ENCODE measurements around the gene STX8. TPM values are rescaled to one million over a fixed set of nuclear protein-coding genes. Genes with fewer than 3 reads are reported as not detected.

Gene STX8
- total RNA-seq, 1 donor from 2014 or later, result 58.4 TPM

DNA sequence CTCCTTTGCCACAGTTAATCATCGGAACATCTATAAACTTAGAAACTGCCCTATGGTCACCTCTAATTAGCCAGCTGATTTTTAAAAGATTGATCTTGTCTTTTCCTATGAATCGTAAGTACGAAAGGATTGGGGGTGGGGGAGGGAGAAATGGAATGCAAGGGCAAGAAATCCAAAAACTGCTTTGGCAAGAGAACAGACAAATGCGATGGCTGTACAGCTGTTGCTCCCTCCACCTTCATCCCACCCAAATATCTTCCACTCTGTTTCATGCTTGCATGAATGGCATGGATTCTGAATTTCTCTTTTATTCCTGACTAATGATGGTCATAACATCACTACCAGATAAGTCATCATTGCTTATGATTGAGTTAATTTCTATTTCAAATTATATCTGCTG lies 165.7 kb downstream of the STX8 start:
- Histone ChIP-seq H3K36me3 (ENCODE audit: control insufficient read depth, insufficient read depth, low read length) (no peaks in the 10 kb centered on the region), H3K4me3 (ENCODE audit: low read depth, low read length) (no peak overlapping the region), H3K27me3 (ENCODE audit: control insufficient read depth, insufficient read depth, low read length) (no peaks in the 10 kb centered on the region)
- DNase-seq (ENCODE audit: low read depth) (no peak), FAIRE-seq (no peak)
- TF ChIP-seq CTCF (IDR thresholded peaks at IDR 0.05; ENCODE audit: insufficient read depth, low read length, severe bottlenecking), result no peak

DNA sequence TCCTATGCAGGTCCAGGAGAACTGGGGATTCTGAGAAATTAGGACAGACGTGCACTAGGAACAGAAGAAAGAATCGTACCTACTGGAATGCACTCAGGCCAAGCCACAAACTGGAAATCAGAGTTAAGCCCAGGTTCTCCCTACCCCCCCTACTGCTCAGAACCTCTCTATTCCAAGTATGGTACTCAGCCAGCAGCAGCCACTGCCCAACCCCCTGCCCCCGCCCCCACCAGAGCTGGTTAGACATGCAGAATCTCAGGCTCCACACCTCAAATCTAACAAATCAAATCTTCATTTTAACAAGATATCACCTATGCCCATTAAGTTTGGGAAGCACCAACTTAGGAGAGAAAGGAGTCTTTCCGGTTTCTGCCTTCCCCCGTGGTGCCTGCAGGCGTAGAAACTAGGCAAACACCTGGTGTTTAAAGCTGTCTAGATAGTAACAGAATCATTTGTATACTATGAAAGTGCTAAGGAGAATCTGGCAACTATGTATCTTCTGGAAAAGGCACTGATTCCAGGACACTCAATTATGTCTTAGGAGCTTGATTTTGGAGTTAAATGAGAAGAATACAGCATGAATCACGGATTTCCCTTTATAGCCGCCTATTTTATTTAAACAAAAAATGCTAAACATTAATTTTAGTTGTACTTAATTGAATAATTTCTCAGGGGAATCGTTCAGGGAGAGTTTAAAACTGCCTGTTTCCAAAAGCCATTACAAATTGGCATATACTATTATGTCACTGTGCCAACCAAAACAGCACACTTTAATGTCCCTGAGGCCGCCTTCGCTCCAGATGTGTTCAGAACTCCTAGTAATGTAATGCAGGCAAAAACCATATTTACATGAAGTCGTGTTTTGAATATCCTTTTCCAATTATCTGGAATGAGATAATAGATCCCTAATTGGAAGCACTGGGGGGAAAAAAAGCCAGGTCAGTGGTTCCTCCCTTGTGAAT lies 166.5 kb downstream of the STX8 start:
- no peaks in the 10 kb centered on the region for H3K36me3 ChIP-seq (ENCODE audit: control insufficient read depth, insufficient read depth, low read length)
- no peak for TF ChIP-seq CTCF (IDR thresholded peaks at IDR 0.05; ENCODE audit: insufficient read depth, low read length, severe bottlenecking)
- H3K4me3 ChIP-seq (ENCODE audit: low read depth, low read length), result no peak overlapping the region
- H3K27me3 ChIP-seq (ENCODE audit: control insufficient read depth, insufficient read depth, low read length), result no peaks in the 10 kb centered on the region
- DNase-seq (ENCODE audit: low read depth) (peak; percentile 43), FAIRE-seq (no peak)

DNA sequence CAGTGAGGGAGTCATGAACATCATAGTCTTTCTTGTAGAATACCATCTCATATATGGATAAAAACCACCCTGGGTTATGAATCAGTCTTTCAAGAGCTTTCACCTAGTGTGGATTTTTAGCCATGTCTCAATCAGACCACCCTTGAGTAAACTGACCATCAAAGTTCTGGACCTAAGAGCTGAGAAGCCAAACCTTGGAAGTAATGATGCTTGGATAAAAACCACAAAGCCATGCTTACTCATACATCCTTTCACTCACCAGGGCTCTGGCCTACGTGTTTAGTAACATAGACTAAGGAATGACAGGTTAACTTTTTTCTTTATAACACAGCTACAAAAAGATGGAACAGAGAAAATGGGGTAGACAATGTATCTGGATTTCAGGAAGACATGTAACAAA lies 167.2 kb downstream of the STX8 start:
- Histone ChIP-seq H3K27me3 (ENCODE audit: control insufficient read depth, insufficient read depth, low read length) (no peaks in the 10 kb centered on the region), H3K4me3 (ENCODE audit: low read depth, low read length) (no peak overlapping the region), H3K36me3 (ENCODE audit: control insufficient read depth, insufficient read depth, low read length) (no peaks in the 10 kb centered on the region)
- FAIRE-seq (no peak), DNase-seq (ENCODE audit: low read depth) (peak; percentile 61)
- no peak for TF ChIP-seq CTCF (IDR thresholded peaks at IDR 0.05; ENCODE audit: insufficient read depth, low read length, severe bottlenecking)

DNA sequence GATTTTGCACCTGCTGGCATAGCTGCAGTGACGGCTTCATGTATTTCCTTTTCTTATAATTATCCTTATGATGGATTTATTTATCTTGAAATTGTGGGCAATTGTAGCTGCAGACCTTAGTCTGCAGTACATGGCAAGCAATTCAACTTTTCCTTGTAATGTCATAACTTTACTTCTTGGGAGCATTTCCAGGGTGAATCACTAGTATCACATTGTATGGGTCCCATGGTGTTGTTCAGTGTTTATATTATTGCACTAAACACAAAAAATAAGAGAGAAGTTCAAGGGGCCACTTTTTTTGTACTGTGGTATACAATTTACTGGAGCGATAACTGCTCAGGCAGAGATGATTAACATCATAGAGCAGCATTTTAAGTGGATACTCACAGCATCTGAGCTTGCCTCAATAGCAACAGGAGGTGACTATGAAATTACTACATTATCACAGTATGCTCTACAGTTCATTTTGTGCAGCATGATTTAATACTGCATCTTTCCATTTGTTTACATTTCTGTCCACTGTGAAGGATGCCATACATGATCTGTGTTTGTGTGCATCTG lies 169.5 kb downstream of the STX8 start:
- H3K36me3 ChIP-seq (ENCODE audit: control insufficient read depth, insufficient read depth, low read length), result no peaks in the 10 kb centered on the region
- no peak for DNase-seq (ENCODE audit: low read depth)
- no peak overlapping the region for H3K4me3 ChIP-seq (ENCODE audit: low read depth, low read length)
- peak; percentile 55 for FAIRE-seq
- TF ChIP-seq CTCF (IDR thresholded peaks at IDR 0.05; ENCODE audit: insufficient read depth, low read length, severe bottlenecking), result no peak
- no peaks in the 10 kb centered on the region for H3K27me3 ChIP-seq (ENCODE audit: control insufficient read depth, insufficient read depth, low read length)

GRCh38 chr17:9403257-9403656 lies 172.4 kb downstream of the STX8 start:
- Histone ChIP-seq H3K27me3 (ENCODE audit: control insufficient read depth, insufficient read depth, low read length) (no peaks in the 10 kb centered on the region), H3K4me3 (ENCODE audit: low read depth, low read length) (no peak overlapping the region), H3K36me3 (ENCODE audit: control insufficient read depth, insufficient read depth, low read length) (no peaks in the 10 kb centered on the region)
- no peak for TF ChIP-seq CTCF (IDR thresholded peaks at IDR 0.05; ENCODE audit: insufficient read depth, low read length, severe bottlenecking)
- FAIRE-seq (no peak), DNase-seq (ENCODE audit: low read depth) (no peak)

Measured in bronchial epithelial cell (primary cell).